ENCODE measurements around the gene CAMSAP1.

DNA sequence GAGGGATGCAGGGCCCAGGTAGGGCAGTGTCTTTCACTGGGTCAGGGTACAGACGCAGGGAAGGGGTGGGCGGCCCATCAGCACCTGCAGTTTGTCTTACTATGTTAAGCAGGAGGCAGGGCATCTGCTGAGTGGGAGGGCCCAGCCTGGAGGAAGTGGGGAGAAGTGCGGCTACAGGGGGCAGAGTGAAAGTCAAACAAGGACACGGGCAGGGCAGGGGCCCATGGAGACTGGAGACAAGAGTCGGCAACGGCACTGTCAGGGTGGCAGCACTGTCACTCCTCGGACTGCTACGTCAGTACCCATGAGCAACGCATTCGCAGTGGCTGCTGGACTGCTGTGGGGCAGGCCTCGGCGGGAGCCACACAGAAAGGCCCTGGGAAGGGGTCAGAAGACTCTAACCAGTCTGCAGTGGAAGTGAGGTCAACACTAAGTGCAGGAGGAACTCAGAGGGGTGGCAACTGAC is 19.7 kb downstream of the CAMSAP1 start:
- TF ChIP-seq CTCF (IDR thresholded peaks at IDR 0.05) (no peak), POLR2A (IDR thresholded peaks at IDR 0.05) (no peak)
